Measurements from ENCODE around the gene TAX1BP3.
A peak's percentile ranks its signal among the peaks of the same experiment; 100 is the strongest.
"Not testable (repeated sequence)": the region's sequence is repeated elsewhere in the genome, so short reads cannot be mapped to it uniquely, and the experiment has no call there.

TAX1BP3 gene

GRCh38 chr17:3668279-3669084 is at the start of gene TAX1BP3, which contains the start of gene EMC6:
Gene TAX1BP3, minus strand, starts transcription at chr17:3668578. Its CDS starts 52 bp downstream, at chr17:3668526.
Gene EMC6, plus strand, starts transcription at chr17:3668812. Its CDS starts 335 bp downstream, at chr17:3669147.
- peak; percentile 99 for DNase-seq

- no peak for DNase-seq
These were observed 46.9 kb upstream of the TAX1BP3 start for GRCh38 chr17:3715296-3715695.

- DNase-seq, result peak; percentile 60
These were observed 44.6 kb upstream of the TAX1BP3 start for GRCh38 chr17:3712811-3713463.

- peak; percentile 79 for DNase-seq
These were observed 42.6 kb upstream of the TAX1BP3 start for GRCh38 chr17:3710951-3711383.

GRCh38 chr17:3708366-3708765 is 40.0 kb upstream of the TAX1BP3 start:
- no peak for DNase-seq

GRCh38 chr17:3705718-3705984 is 37.3 kb upstream of the TAX1BP3 start:
- not testable (repeated sequence) for DNase-seq

GRCh38 chr17:3704931-3705717 is 36.7 kb upstream of the TAX1BP3 start:
- no peak for DNase-seq

- DNase-seq, result not testable (repeated sequence)
These were observed 33.7 kb upstream of the TAX1BP3 start for GRCh38 chr17:3702041-3702539.

GRCh38 chr17:3699951-3700350 is 31.6 kb upstream of the TAX1BP3 start:
- DNase-seq, result no peak

- DNase-seq, result no peak
These were observed 29.8 kb upstream of the TAX1BP3 start for GRCh38 chr17:3698139-3698538.

- no peak for DNase-seq
These were observed 28.7 kb upstream of the TAX1BP3 start for GRCh38 chr17:3697103-3697476.

- DNase-seq, result peak; percentile 49
These were observed 27.5 kb upstream of the TAX1BP3 start, which contains the start of gene P2RX5 for GRCh38 chr17:3695723-3696411. Gene P2RX5, minus strand, starts transcription at chr17:3696155. Its CDS starts 150 bp downstream, at chr17:3696005.

- DNase-seq, result no peak
These were observed 26.8 kb upstream of the TAX1BP3 start for GRCh38 chr17:3695129-3695722.

GRCh38 chr17:3693829-3694231 is 25.5 kb upstream of the TAX1BP3 start:
- DNase-seq, result peak; percentile 59

GRCh38 chr17:3693141-3693540 is 24.8 kb upstream of the TAX1BP3 start:
- DNase-seq, result no peak

- no peak for DNase-seq
These were observed 24.0 kb upstream of the TAX1BP3 start for GRCh38 chr17:3692346-3692745.

GRCh38 chr17:3691617-3692067 is 23.3 kb upstream of the TAX1BP3 start:
- no peak for DNase-seq

GRCh38 chr17:3690094-3690715 is 21.8 kb upstream of the TAX1BP3 start:
- DNase-seq, result no peak

GRCh38 chr17:3689262-3690093 is 21.1 kb upstream of the TAX1BP3 start:
- no peak for DNase-seq

GRCh38 chr17:3688852-3689261 is 20.5 kb upstream of the TAX1BP3 start:
- DNase-seq, result no peak
